ENCODE results near the gene TBX4.

Gene TBX4

DNA sequence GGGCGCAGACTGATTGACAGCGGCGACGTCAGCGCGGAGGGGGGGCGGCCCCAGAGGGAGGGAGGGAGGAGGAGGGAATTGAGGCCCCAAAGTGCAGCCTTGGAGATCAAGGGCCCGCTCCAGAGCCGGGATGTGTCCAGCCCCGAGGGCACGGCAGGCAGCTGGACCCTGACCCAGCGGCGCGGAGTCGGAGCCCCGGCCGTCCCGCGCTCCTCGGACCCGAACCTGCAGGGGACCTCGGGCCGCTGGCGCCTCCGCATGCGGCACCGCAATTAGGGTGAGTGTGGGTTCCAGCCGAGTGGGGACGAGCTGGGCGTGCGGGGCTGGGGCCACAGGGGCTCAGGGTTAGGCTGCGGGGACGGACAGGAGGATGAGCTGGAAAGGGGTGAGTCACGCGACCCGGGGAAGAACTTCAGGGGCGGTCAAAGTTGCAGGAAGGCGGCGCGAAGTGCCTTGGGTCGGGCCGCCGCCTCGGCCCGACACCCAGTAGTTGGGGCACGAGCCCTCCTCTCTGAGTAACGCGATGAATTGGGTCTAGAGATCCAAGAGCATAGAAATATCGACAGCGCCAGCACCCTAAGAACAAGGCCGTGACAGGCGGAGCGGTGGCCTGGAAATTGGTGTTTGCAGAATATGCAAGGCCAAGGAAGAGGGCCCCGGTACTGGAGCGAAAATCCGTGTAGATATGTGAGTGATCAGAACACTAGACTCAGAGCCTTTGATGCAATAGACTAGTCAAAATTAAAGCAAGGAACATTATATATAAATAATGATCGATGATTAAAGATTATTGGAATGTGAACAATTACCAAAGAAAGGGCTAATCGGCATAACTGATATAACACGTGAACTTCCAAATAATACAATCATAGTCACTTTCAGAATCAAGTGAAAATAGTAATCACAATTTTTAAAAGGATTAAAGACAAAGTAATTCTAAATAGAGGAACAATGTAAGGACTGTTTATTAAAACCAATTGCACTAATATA is at the start of gene TBX4:
Gene TBX4 (plus strand): TSS at position 122 of the 990 bp plus-strand sequence. CDS start 4,069 bp downstream, outside the sequence.
- no peak for DNase-seq

DNA sequence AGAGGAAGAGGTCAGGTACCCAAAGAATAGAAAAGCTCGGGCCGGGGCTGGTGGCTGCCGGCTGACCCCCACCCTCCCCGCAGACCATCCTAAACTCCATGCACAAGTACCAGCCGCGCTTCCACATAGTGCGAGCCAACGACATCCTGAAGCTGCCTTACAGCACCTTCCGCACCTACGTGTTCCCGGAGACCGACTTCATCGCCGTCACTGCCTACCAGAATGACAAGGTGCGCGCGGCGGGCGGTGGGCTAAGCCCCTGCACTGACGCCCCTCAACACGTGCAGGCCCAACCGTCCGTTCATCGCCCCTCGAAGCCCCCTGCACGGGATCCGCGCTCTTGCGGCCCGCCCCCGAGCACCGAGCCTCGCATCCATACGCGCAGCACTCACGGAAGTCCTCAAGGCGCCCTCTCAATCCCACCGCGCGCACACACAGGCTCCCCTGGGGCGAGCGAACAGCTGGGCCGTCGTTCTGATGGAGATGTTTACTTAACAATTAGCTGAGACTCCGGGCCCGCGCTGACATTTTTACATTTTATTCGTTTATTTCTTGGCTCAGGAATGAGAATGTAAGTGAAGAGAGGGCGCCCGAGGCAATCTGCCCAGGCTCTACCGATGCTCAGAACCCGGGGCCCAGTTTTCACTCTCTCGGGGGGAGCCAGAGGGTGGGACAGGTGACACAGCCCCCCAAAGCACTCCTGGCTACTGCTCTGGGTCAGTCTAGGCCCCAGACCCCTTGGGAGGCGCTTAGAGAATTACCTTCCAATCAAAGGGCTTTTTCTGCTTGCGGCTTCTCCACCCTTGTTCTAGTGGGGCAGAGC is 49.0 kb upstream of the TBX4 start:
- peak; percentile 46 for DNase-seq

DNA sequence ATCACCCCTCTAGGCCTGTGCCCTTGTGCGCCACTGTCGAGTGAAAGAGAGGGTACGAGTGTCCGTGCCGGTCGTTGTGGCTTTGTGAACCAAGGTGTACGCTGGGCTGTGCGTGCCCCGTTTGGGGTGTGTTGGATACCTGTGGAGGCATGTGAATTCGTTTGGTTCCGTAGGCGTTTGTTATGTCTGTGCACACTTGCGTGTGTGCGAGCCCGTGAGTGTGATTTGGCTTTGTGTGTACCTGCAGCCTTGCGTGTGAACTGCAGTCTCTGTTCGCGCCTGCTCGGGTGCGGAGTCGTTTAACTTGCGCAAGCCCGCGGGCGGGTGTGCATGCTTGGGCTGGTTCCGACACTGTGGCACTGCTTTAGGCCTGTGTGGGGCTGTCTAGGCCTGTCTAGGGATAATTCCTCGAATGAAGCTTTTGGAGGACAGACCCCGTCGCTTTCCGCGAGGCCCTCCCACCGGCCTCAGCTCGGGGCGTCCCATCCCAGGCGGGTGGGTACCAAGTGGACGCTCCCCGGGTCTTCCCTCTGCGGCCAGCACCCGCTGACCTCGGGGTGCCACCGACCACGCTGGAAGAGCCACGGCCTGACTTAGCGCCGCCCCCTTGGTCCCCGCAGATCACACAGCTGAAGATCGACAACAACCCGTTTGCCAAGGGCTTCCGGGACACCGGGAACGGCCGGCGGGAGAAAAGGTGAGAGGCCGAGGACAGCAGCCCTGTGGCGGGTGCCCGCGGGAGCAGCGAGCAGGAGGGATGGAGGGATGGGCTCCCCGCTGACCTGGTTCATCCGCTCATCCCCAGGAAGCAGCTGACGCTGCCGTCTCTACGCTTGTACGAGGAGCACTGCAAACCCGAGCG is 48.2 kb upstream of the TBX4 start:
- DNase-seq = no peak

DNA sequence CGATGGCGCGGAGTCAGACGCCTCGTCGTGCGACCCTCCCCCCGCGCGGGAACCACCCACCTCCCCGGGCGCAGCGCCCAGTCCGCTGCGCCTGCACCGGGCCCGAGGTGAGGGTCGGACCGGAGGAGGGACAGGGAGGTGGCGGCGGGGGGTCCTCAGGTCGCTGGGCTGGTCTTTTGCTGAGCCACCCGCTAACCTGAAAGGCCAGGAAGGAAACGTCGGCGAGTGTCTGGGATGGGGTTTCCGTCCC is 47.6 kb upstream of the TBX4 start:
- no peak for DNase-seq

DNA sequence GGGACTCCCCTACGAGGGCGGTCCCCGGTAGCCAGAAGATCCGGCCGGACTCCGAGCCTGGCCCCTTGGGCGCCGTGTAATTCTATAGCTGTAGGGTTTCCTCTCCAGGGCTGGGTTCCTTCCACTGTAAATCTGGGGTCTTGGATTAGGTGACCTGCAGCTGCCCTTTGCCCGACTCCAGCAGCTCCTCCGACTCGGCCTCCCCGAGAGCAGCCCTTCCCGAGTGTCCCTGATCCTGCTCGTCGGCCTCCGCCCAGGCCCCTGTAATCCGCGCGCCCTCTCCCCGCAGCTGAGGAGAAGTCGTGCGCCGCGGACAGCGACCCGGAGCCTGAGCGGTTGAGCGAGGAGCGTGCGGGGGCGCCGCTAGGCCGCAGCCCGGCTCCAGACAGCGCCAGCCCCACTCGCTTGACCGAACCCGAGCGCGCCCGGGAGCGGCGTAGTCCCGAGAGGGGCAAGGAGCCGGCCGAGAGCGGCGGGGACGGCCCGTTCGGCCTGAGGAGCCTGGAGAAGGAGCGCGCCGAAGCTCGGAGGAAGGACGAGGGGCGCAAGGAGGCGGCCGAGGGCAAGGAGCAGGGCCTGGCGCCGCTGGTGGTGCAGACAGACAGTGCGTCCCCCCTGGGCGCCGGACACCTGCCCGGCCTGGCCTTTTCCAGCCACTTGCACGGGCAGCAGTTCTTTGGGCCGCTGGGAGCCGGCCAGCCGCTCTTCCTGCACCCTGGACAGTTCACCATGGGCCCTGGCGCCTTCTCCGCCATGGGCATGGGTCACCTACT is 47.1 kb upstream of the TBX4 start:
- DNase-seq = no peak

DNA sequence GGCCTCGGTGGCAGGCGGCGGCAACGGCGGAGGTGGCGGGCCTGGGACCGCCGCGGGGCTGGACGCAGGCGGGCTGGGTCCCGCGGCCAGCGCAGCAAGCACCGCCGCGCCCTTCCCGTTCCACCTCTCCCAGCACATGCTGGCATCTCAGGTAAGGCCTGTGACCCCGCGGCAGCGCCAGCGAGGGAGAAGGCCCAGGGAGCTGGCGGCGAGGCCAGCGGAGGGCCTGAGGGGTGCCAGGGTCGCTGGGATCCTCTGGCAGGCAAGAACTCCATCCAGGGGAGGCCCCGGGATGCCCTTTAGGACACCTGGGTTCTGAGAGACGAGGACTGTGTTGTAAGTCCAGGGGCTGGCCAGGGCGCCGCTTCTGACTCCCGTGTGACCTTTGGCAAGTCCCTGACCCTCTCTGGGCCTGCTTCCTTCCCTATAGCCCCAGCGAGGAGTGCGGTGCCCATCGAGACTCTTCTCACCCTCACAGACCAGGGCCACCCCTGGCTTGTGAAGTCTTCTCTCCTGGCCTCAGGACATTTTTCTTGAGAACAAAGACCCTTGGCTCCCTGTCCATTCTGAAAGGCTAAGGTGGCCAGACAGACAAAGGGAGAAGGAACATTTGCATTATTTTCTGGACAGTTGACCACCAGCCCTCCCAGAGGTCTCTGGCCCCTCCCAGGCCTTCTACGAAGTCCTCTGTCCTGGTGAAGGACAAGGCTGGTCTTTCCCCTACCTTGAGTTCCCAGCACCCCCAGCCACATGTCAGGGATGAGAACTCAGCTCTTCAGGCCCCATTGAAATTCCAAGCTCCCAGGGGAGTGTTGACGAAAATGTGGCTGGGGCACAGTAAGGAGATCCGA is 46.3 kb upstream of the TBX4 start:
- no peak for DNase-seq

DNA sequence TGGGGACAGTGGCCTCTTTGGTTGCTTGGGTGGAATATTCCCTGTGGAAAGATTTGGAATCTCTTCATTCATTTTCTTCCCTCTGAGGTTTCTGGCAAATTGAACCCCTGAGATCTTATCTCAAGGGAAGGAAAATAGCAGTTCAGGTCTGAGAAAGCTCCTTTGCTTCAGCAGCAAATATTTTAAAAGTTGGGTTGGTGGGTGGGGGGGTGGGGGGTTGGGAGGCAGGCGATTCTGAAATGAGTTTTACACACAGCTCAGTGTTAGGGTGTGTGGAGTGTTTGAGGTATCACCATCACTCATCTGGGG is 45.7 kb upstream of the TBX4 start:
- no peak for DNase-seq

DNA sequence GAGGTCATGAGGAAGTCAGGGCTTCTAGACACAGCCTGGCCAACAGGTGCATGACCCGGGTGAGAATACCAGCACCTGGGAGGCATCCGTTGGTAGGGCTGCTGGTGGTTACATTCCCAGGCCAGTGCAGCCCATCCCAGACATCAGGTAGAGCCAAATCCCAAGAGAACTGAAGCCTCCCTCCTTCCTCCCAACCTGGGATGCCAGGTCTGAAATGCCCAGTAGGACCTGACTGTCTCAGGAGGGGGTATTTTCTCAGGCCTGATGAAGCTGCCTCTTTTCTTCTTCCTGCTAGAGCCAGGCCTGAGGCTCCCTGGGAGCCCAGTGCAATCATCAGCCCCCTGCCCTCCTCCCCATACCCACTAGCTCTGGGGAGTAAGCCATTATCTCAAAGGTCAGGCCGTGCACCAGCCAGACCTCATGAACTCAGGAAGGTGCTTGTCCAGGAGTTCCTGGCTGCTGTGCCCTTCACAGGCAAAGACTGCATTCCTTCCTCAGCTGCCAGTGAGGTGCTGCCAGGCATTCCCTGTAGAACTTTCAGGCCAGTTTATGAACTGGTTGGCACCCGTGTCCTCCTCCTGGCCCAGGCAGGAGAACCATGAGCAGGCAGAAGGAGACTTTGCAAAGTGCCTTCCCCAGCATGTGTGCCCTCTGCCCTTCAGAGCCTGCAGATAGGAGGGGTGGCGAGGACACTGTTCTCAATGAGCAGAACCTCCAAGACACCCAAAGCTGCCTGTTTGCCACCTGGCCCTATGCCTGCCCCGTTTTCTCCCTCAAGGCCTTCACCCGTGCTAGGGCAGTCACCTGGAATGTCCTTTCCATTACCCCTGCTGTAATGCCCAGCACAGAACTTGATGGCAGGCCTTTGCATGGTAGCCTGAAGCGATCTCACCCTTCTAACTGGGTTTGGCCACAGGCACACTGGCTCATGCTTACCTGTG is 45.0 kb upstream of the TBX4 start:
- DNase-seq = no peak

DNA sequence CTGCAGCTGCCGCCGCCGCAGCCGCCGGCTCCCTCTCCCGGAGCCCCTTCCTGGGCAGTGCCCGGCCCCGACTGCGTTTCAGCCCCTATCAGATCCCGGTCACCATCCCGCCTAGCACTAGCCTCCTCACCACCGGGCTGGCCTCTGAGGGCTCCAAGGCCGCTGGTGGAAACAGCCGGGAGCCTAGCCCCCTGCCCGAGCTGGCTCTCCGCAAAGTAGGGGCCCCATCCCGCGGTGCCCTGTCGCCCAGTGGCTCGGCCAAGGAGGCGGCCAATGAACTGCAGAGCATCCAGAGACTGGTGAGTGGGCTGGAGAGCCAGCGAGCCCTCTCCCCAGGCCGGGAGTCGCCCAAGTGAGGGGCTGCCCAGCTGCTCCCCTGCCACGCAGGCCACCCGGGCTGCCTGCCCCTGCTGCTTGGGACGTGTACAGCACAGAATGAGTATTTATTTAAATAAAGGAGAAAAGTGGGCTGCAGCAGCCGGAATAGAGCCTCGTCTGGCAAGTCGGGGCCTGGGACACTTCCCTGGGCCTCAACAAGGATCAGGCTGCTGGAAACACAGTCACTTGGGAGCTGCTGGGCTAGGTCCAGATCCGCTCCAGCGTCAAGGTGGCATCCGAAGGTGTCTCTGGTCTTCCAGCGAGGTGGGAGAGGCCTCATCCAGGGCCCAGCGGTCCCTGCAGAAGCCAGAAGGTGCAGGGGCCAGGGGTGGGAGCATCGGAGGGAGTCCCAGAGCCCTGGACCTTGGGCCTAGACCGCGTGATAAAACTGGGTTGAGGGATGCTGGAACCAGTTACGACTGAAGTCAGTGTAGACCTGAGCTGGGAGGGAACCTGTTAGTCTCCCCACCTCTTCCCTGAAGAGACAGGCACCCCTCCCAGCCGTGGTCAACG is 43.8 kb upstream of the TBX4 start:
- no peak for DNase-seq

DNA sequence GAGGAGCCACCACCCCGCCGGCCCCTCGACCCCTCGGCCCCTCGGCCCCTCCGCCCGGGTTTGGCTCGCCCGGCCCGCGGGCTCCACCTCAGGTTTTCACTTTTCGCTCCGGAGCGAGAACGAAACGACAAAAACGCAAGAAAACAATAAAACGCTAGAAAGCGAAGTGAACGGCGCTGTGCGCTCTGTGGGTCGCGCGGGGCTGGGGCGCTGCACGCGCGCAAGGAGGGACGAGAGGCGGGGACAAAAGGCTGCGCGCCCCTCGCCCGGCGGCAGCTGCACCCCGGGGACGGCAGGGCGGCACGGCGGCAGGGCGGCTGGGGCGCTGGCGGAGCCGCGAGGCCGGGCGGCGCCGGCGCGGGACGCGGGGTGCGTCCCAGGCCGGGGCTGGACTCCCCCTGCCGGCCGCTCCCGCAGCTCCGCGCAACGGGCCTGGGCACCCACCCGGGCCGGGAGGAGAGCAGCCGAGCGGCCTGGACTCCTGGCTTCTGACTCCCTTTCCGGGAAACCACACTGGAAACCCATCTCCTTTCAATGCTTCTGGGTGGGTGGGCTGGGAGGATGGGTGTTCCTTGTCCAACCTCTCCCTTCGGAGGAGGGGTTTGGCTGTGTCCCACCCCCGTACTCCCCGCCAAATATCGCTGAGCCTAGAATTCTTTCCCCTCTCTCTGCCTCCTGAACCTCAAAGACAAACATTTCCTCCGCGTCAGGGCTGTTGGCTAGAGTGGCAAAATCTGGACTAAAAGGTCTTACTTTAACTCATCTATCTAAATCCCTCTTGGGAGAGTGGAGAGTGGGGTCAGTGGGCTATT is 42.7 kb upstream of the TBX4 start:
- no peak for DNase-seq

DNA sequence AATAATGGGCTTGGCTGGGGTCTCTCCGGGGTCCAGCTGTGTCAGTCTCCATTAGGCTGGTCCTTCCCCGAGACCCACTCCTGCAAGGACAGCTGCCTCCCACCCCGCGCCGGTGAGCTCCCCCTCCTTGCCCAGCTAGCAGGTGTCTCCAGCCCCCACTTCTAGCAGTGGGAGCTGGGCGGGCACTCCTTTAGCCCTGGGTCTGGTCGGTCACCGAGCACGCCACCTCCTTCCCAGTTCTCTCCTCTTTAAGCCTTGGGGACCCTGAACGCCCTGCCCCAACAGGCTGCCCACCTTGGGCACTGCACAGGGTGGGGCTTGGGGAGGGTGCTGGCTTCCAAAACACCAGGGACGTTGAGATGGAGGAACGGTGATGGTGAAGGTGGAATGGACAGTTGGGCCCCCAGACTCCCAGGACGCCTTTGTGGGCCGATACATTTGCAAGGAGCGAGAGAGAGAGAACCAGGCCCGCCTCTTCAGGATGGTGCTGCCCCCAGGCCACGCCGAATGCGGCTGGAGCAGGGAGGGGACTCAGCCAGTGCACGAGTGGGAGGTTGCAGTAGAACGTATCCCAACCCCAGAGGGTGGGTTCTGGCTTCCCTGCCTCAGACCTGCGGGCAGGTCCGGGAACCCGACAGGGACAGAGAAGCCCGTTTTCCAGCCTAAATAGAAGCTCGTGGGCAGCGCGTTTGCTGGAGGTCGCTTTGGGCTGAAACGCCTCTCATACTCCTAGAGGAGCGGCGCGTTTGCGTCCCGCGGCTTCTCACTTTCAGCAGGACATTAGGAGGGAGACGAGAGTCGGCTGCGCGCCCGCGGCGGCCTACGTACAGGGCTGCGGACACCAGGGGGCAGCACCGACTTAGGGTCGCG is 41.8 kb upstream of the TBX4 start:
- DNase-seq = no peak

DNA sequence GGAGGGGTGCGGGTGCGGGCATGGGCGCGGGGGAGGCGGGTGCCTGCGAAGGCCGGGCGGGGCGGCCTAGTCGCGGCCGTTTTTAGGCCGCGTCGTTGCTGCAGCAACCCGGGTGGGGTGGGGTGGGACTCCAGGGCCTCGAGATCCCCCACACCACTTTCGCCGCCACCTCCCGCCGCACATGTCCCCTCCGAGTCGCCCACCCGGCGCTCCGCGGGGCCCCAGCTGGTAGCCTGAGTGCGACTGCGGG is 41.3 kb upstream of the TBX4 start:
- DNase-seq = no peak

DNA sequence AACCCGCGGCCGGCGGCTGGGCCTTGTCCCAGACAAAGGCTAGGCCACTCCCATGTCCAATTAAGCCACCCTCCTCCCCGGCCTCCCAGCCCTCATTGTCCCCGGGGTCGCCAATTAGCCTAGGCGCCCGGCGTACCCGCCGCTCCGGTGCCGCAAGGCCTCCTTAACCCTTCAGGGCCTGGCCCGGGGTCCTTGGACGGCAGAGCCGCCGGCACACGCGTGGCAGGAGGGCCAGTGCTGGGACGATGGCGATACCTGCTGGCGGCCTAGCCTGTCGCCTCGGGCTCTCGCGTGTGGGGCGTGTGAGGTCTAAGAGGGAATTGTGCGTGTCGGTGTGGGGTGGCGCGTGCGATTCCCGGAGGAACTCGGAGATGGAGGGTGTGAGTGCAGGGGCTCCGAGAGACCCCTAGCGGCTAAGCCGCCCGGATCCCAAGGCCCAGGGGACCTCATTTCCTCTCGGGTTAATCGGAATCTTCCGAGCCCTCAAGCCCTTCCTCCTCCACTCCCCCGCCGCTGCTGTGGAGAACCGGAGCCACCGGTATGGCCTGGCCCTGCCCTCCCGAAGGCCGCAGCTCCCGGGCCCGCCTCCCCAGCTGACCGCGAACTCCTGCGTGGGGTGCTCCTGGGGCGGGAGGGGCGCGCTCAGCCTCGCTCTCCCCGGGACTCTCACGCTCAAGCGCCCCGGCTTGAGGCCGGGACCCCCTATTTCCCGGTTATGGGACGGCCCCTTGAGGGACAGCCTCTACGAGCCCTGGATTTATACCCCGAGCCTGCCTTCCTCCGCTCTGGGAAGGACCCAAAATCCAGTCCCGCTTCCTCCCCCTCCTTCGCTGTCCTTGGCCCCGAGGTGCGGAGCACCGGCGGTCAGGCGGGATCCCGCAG is 40.7 kb upstream of the TBX4 start:
- no peak for DNase-seq

DNA sequence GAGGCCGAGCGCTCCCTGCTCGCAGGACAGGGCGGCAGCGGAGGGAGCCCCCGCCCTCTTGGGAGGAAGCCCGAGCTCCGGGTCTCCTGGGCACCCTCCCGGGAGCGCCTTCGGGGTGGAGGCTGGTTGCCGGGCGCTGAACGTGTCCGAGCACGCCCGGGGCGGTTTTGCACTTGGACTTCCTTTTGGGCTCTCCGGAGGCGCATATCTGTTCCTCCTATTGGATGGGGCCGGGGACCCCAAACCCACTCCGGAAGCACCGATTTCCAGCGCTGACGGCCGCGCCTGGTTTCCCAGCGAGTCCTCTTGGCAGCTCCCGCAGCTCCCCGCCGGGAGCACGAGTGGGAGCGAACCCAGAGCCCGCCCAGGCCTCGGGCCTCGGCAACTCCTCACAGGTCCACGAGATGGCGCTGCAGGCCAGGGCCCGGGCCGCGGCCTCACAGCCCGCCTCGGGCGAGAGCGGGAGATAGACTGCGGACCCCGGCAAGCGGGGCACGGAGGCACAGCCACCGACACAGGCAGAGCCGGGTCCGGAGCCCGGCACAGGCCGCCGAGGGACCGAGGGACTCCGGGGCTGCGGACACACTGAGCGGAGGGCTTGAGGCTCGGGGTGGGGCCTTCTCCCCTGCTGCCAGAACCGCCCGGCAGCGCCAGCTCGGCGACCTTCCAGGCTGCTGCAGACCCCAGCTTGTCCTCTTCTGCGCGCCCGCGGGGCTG is 39.9 kb upstream of the TBX4 start:
- peak; percentile 42 for DNase-seq

DNA sequence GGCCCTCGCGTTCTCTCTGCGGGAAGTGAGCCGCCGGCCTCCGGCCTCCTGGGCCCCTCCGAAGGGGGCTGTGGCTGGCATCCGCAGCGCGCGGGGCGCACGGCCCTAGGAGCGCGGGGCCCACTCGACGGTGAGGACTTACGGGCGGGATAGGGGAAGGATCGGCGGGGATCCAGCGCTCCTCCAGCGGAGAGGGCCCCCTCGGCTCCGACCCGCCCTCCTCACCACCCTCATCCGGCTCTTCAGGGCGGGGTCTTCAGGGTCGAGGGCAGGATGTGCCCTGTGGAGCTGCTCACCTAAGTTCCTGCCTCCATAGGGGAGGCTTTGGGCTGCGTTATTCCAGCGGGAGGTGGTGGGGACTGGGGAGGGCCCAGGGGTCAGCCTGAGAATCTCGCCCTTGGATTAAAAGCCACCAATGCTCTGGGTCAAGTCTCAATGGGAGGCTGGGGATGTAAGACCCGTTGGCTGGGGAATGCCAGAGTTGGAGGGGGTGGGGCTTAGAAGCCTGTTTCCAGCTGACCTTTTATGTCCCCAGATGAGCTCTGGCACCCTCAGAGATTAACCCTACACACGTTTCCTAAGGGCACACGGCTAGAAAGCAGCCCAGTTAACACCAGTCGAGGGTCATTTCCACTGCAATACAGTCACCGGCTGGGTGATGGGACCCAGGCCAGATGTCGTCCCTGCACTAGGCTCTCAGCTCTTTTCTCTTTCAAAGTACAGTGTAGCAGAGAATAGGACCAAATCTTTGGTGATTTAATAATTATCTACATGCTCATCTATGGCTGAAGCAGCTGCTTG is 39.2 kb upstream of the TBX4 start:
- no peak for DNase-seq

All from NCI-H524 treated with DMSO at 0.1 percent for 48 hours (cell line).